ENCODE measurements around the gene SLC22A3. TPM values are rescaled to one million over a fixed set of nuclear protein-coding genes. Genes with fewer than 3 reads are reported as not detected.

Gene SLC22A3
- total RNA-seq, 1 experiment from 2014 or later: 4.1 TPM

GRCh38 chr6:160337301-160337700, 10.9 kb upstream of the SLC22A3 start:
- H3K36me3 Mint-ChIP-seq: no peaks in the 10 kb centered on the region
- peaks cover 15% of the 10 kb centered on the region; the same call in 1 of the 2 replicates for H3K9me3 Mint-ChIP-seq
- DNase-seq (ENCODE audit: low spot score) (no peak), ATAC-seq (no peak)
- no peak overlapping the region for H3K4me3 Mint-ChIP-seq
- H3K27me3 Mint-ChIP-seq (ENCODE audit: low read depth): peaks cover 6% of the 10 kb centered on the region; the same call in 1 of the 2 replicates
- POLR2A ChIA-PET: no interaction called here
- H3K27ac Mint-ChIP-seq: no peak overlapping the region
- CTCF ChIA-PET: no interaction called here
- TF ChIP-seq RORB (CRISPR knock-in tag; IDR thresholded peaks at IDR 0.05) (no peak), ELF4 (CRISPR knock-in tag; IDR thresholded peaks at IDR 0.05; ENCODE audit: low read depth) (no peak), HMGA2 (CRISPR knock-in tag; IDR thresholded peaks at IDR 0.05) (no peak), FOXJ3 (CRISPR knock-in tag; IDR thresholded peaks at IDR 0.05; ENCODE audit: borderline replicate concordance) (no peak), ATF6 (CRISPR knock-in tag; IDR thresholded peaks at IDR 0.05) (no peak), RELA (CRISPR knock-in tag; IDR thresholded peaks at IDR 0.05; ENCODE audit: borderline replicate concordance) (no peak), TP53 (CRISPR knock-in tag; IDR thresholded peaks at IDR 0.05) (no peak), GRHL2 (CRISPR knock-in tag; IDR thresholded peaks at IDR 0.05; ENCODE audit: insufficient replicate concordance, severe bottlenecking) (no peak), JAZF1 (CRISPR knock-in tag; IDR thresholded peaks at IDR 0.05) (no peak), ZNF416 (CRISPR knock-in tag; IDR thresholded peaks at IDR 0.05) (no peak), KAT7 (CRISPR knock-in tag; IDR thresholded peaks at IDR 0.05; ENCODE audit: borderline replicate concordance) (no peak)
- TF ChIP-seq, protein P1, sequence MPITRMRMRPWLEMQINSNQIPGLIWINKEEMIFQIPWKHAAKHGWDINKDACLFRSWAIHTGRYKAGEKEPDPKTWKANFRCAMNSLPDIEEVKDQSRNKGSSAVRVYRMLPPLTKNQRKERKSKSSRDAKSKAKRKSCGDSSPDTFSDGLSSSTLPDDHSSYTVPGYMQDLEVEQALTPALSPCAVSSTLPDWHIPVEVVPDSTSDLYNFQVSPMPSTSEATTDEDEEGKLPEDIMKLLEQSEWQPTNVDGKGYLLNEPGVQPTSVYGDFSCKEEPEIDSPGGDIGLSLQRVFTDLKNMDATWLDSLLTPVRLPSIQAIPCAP (CRISPR knock-in tag; IDR thresholded peaks at IDR 0.05): no peak
- peaks cover 7% of the 10 kb centered on the region; the same call in 1 of the 2 replicates for H3K4me1 Mint-ChIP-seq

DNA sequence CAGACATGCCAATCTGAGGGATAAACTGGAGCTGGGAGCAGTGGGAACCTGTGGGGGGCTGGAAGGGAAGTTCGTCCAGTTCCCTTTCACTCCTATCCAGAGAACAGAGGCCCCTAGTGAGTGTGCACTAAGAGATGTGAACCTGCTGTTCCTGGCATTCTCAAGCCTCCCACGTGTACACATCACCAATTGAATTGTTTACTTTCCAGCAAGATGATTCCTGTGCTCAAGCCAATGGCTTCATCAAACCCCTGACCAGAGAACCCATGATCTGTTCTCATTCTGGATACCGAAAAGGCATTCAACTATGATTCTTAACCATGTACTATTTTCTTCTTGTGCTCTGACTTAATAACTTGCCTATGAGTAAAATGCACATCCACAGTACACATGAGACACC, 10.2 kb upstream of the SLC22A3 start:
- peaks cover 2% of the 10 kb centered on the region; the same call in 1 of the 2 replicates for H3K27me3 Mint-ChIP-seq (ENCODE audit: low read depth)
- ChIA-PET CTCF (no interaction called here), POLR2A (no interaction called here)
- peaks cover 12% of the 10 kb centered on the region; the same call in 1 of the 2 replicates for H3K9me3 Mint-ChIP-seq
- ATAC-seq (no peak), DNase-seq (ENCODE audit: low spot score) (no peak)
- H3K27ac Mint-ChIP-seq: no peak overlapping the region
- no peak overlapping the region for H3K4me3 Mint-ChIP-seq
- H3K36me3 Mint-ChIP-seq: no peaks in the 10 kb centered on the region
- peaks cover 7% of the 10 kb centered on the region; the same call in 1 of the 2 replicates for H3K4me1 Mint-ChIP-seq
- TF ChIP-seq FOXP1 (CRISPR knock-in tag; IDR thresholded peaks at IDR 0.05; ENCODE audit: borderline replicate concordance) (no peak), TEAD4 (CRISPR knock-in tag; IDR thresholded peaks at IDR 0.05) (no peak), AR (CRISPR knock-in tag; IDR thresholded peaks at IDR 0.05) (no peak), ZBTB21 (CRISPR knock-in tag; IDR thresholded peaks at IDR 0.05; ENCODE audit: borderline replicate concordance) (no peak), MXD4 (CRISPR knock-in tag; IDR thresholded peaks at IDR 0.05; ENCODE audit: borderline replicate concordance) (no peak), ZNF512 (CRISPR knock-in tag; IDR thresholded peaks at IDR 0.05; ENCODE audit: borderline replicate concordance) (no peak), CREB1 (CRISPR knock-in tag; IDR thresholded peaks at IDR 0.05) (no peak), E2F4 (CRISPR knock-in tag; IDR thresholded peaks at IDR 0.05; ENCODE audit: borderline replicate concordance, low read depth) (no peak), SOX15 (CRISPR knock-in tag; IDR thresholded peaks at IDR 0.05) (no peak), NR3C1 (CRISPR knock-in tag; conservative IDR thresholded peaks at IDR 0.05; ENCODE audit: low read depth) (no peak), PRRX2 (CRISPR knock-in tag; IDR thresholded peaks at IDR 0.05) (no peak), NFYB (CRISPR knock-in tag; conservative IDR thresholded peaks at IDR 0.05; ENCODE audit: low read depth) (no peak)
- TF ChIP-seq, protein P2, sequence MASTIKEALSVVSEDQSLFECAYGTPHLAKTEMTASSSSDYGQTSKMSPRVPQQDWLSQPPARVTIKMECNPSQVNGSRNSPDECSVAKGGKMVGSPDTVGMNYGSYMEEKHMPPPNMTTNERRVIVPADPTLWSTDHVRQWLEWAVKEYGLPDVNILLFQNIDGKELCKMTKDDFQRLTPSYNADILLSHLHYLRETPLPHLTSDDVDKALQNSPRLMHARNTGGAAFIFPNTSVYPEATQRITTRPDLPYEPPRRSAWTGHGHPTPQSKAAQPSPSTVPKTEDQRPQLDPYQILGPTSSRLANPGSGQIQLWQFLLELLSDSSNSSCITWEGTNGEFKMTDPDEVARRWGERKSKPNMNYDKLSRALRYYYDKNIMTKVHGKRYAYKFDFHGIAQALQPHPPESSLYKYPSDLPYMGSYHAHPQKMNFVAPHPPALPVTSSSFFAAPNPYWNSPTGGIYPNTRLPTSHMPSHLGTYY (CRISPR knock-in tag; IDR thresholded peaks at IDR 0.05): no peak

Data from WTC11 (cell line).